Right atrium auricular region (tissue), 2 donors: Measurements from ENCODE around the gene ALG3. TPM values are rescaled to one million over a fixed set of nuclear protein-coding genes. Genes with fewer than 3 reads are reported as not detected.

Experiments
- DNase-seq: peaks from one replicate; pipeline ENCODE4 v3.0.0-alpha.2; 2019; ENCODE audit warnings: low spot score
- H3K27ac ChIP-seq, 2 donors: fragments of 200-600 bp; sonication (generic); 1 replicate in 1 of 2; 2 replicates in 1 of 2; pipeline ENCODE4 v1.5.1; 2016 to 2019
- H3K27me3 ChIP-seq, 2 donors: fragments of 200-600 bp; sonication (generic); one replicate each; pipeline versions ENCODE4 v1.5.1 to v1.6.0; 2017 to 2019
- H3K36me3 ChIP-seq: fragments of 200-600 bp; sonication (generic); one replicate; pipeline ENCODE4 v1.5.1; 2016
- H3K4me1 ChIP-seq, 2 donors: fragments of 200-600 bp; sonication (generic); one replicate each; pipeline versions ENCODE4 v1.5.1 to v1.6.0; 2017 to 2019
- H3K4me3 ChIP-seq, 2 donors: fragments of 200-600 bp; sonication (generic); 1 replicate in 1 of 2; 2 replicates in 1 of 2; pipeline ENCODE4 v1.5.1; 2017 to 2019; ENCODE audit warnings: mild to moderate bottlenecking in 1 of 2, moderate library complexity in 1 of 2
- H3K9me3 ChIP-seq, 2 donors: fragments of 200-600 bp; sonication (generic); one replicate each; pipeline ENCODE4 v1.5.1; 2019
- total RNA-seq, 2 donors: library from RNA; depleted of rRNA; stranded (reverse); fragments of >200 nt; gene quantifications; one replicate each; pipeline ENCODE4 v1.1.0, GENCODE V29; 2016
- TF ChIP-seq, protein P1 (sequence below), 2 donors: fragments of 200-600 bp; sonication (generic); IDR thresholded peaks; one replicate each; pipeline ENCODE4 v1.5.1; 2019; ENCODE audit warnings: antibody characterized with exemption in 2 of 2

The ALG3 gene
- total RNA-seq, 2 donors from 2014 or later = 50.6 to 50.8 TPM

GRCh38 chr3:184238246-184238818 lies 10.4 kb downstream of the ALG3 start:
- no peak overlapping the region for H3K27ac ChIP-seq
- peaks cover 11% of the 10 kb centered on the region for H3K36me3 ChIP-seq
- TF ChIP-seq, protein P1, sequence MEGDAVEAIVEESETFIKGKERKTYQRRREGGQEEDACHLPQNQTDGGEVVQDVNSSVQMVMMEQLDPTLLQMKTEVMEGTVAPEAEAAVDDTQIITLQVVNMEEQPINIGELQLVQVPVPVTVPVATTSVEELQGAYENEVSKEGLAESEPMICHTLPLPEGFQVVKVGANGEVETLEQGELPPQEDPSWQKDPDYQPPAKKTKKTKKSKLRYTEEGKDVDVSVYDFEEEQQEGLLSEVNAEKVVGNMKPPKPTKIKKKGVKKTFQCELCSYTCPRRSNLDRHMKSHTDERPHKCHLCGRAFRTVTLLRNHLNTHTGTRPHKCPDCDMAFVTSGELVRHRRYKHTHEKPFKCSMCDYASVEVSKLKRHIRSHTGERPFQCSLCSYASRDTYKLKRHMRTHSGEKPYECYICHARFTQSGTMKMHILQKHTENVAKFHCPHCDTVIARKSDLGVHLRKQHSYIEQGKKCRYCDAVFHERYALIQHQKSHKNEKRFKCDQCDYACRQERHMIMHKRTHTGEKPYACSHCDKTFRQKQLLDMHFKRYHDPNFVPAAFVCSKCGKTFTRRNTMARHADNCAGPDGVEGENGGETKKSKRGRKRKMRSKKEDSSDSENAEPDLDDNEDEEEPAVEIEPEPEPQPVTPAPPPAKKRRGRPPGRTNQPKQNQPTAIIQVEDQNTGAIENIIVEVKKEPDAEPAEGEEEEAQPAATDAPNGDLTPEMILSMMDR (IDR thresholded peaks at IDR 0.05) = no peak
- no peaks in the 10 kb centered on the region for H3K27me3 ChIP-seq
- H3K4me3 ChIP-seq = no peak overlapping the region
- DNase-seq = no peak
- H3K4me1 ChIP-seq = peaks cover 0 to 11% of the 10 kb centered on the region in 2 donors
- no peaks in the 10 kb centered on the region for H3K9me3 ChIP-seq

GRCh38 chr3:184237807-184238206 lies 11.0 kb downstream of the ALG3 start:
- no peak overlapping the region for H3K4me3 ChIP-seq
- H3K4me1 ChIP-seq = peaks cover 0 to 11% of the 10 kb centered on the region in 2 donors
- no peak overlapping the region for H3K27ac ChIP-seq
- H3K9me3 ChIP-seq = no peaks in the 10 kb centered on the region
- peaks cover 7% of the 10 kb centered on the region for H3K36me3 ChIP-seq
- no peak for DNase-seq
- TF ChIP-seq, protein P1 (IDR thresholded peaks at IDR 0.05) = no peak
- no peaks in the 10 kb centered on the region for H3K27me3 ChIP-seq

DNA sequence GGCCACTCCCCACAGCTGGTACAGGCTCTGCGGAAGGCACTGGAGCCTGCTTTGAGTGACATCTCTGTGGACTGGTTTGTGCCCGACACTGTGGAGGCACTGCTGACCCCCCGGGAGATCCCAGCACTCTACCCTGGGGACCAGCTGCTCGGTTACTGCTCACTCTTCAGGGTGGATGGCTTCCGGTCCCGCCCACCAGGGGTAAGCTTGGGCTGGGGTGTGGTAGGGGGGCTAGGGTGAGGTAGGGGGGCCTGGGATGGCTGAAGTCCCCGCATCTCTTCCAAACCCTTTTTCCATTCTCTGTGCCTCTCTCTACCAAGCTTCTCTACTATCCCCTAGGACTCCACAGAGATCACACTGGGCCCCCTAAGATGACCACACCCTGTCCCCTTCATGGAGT lies 11.6 kb downstream of the ALG3 start:
- no peak for DNase-seq
- H3K27me3 ChIP-seq = no peaks in the 10 kb centered on the region
- H3K4me3 ChIP-seq = no peak overlapping the region
- no peaks in the 10 kb centered on the region for H3K9me3 ChIP-seq
- TF ChIP-seq, protein P1 (IDR thresholded peaks at IDR 0.05) = no peak
- no peak overlapping the region for H3K27ac ChIP-seq
- H3K36me3 ChIP-seq = peaks cover 1% of the 10 kb centered on the region
- H3K4me1 ChIP-seq = peaks cover 0 to 11% of the 10 kb centered on the region in 2 donors

DNA sequence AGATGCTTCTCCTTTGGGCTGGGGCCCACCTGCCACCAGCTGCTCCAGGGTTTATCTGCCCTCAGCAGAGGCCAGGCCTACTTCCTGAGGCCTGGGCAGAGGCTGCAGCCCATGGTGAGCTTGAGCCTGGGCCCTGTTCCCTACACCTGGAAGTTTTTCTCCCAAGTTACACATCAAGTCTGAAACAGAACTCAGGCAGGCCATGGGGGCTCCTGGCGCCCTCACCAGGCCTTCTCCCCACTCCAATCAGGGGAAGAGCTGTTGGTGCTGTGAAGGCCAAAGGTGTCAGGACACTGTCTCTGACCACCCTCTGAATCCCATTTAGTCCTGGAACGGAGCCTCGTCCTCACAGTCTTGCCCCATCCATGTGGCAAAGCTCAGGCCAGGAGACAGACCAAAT lies 12.1 kb downstream of the ALG3 start:
- no peak for DNase-seq
- TF ChIP-seq, protein P1 (IDR thresholded peaks at IDR 0.05) = no peak
- no peaks in the 10 kb centered on the region for H3K9me3 ChIP-seq
- H3K27me3 ChIP-seq = peaks cover under 1 to 4% of the 10 kb centered on the region in 2 donors
- H3K27ac ChIP-seq = no peak overlapping the region
- no peaks in the 10 kb centered on the region for H3K36me3 ChIP-seq
- no peak overlapping the region for H3K4me3 ChIP-seq
- H3K4me1 ChIP-seq = peaks cover 0 to 6% of the 10 kb centered on the region in 2 donors

DNA sequence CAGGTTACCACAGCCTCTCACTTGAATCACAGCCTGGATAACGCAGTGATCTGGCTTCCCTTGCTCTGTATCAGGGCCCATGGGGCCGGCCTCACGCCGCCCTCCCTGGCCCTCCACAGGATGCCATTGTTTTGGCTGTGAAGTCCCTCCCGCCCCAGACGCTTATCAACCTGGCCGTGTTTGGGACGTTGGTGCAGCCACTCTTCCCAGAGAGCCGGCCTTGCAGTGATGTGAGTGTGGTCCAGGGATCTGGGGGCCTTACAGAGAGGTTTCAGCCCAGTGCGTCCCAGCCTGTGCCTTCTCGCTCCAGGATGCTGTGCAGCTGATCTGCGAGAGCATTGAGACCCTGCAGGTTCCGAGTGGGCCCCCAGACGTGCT lies 12.7 kb downstream of the ALG3 start:
- Histone ChIP-seq H3K36me3 (no peaks in the 10 kb centered on the region), H3K4me3 (no peak overlapping the region), H3K9me3 (no peaks in the 10 kb centered on the region), H3K27ac (no peak overlapping the region), H3K27me3 (peaks cover 6 to 7% of the 10 kb centered on the region in 2 donors), H3K4me1 (peaks cover 0 to under 1% of the 10 kb centered on the region in 2 donors)
- DNase-seq = no peak
- TF ChIP-seq, protein P1 (IDR thresholded peaks at IDR 0.05) = no peak
